Thyroid gland (tissue), 4 donors: ENCODE results near the gene STK24.

ENCODE experiments used
- CTCF ChIP-seq, 6 experiments: fragments of 200-600 bp in 3 of 6; fragments of 450-650 bp in 3 of 6; sonication (generic) in 3 of 6; IDR thresholded peaks; one replicate each; pipeline ENCODE4 v1.5.1; 2016 to 2019; ENCODE audit warnings: antibody characterized with exemption in 6 of 6, mild to moderate bottlenecking in 2 of 6, inconsistent platforms in 1 of 6, moderate library complexity in 1 of 6
- POLR2A ChIP-seq, 2 donors: fragments of 450-650 bp; IDR thresholded peaks; one replicate each; pipeline ENCODE4 v1.6.1; 2017; ENCODE audit warnings: antibody characterized with exemption in 2 of 2, mild to moderate bottlenecking in 2 of 2, moderate library complexity in 1 of 2

- no peak for TF ChIP-seq CTCF (IDR thresholded peaks at IDR 0.05)
- TF ChIP-seq POLR2A (IDR thresholded peaks at IDR 0.05), result no peak
Observed at GRCh38 chr13:98398581-98398980, 178.3 kb downstream of the STK24 start.
